A549 treated with AZD9567 at 1 μM for 4 hours (cell line): ENCODE data around the gene CNGA4. TPM values are rescaled to one million over a fixed set of nuclear protein-coding genes. Genes with fewer than 3 reads are reported as not detected.

Experiments
- total RNA-seq: library from RNA; stranded (reverse); fragments of 200-300 nt; extraction: Qiagen RNA extraction; gene quantifications from 5 replicates; pipeline ENCODE4 v1.2.3, GENCODE V29; 2022; ENCODE audit not compliant: insufficient read depth

CNGA4 gene, protein sequence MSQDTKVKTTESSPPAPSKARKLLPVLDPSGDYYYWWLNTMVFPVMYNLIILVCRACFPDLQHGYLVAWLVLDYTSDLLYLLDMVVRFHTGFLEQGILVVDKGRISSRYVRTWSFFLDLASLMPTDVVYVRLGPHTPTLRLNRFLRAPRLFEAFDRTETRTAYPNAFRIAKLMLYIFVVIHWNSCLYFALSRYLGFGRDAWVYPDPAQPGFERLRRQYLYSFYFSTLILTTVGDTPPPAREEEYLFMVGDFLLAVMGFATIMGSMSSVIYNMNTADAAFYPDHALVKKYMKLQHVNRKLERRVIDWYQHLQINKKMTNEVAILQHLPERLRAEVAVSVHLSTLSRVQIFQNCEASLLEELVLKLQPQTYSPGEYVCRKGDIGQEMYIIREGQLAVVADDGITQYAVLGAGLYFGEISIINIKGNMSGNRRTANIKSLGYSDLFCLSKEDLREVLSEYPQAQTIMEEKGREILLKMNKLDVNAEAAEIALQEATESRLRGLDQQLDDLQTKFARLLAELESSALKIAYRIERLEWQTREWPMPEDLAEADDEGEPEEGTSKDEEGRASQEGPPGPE
- total RNA-seq, result 0.03 to 0.09 TPM (median 0.08 TPM) in 4 of 5 replicates, not detected in the other

DNA sequence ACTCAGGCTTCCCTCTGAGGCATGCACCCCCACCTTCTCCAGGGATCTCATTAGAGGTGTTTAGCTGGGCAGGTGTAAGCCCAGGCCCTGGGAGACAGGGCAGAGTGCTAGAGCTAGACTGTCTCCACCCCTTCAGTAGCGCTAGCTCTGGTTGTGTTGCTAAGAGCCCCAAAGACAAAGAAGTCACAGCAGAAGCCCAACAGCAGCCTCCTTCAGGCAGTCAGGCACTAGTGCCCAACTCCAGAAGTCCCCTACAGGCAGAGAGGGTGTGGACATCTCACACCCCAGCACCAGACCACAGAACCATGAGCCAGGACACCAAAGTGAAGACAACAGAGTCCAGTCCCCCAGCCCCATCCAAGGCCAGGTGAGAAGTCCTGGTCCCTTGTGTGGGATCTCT, at the start of gene CNGA4:
TSS of gene CNGA4 (plus strand) at position 188 of the 400 bp plus-strand sequence. CDS start at position 306, 118 bp downstream.

DNA sequence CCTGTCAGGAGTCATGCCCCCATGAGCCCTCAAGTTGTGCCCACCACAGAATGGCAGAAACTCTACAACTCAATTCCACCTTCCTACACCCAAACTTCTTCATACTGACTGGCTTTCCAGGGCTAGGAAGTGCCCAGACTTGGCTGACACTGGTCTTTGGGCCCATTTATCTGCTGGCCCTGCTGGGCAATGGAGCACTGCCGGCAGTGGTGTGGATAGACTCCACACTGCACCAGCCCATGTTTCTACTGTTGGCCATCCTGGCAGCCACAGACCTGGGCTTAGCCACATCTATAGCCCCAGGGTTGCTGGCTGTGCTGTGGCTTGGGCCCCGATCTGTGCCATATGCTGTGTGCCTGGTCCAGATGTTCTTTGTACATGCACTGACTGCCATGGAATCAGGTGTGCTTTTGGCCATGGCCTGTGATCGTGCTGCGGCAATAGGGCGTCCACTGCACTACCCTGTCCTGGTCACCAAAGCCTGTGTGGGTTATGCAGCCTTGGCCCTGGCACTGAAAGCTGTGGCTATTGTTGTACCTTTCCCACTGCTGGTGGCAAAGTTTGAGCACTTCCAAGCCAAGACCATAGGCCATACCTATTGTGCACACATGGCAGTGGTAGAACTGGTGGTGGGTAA, 39.6 kb upstream of the CNGA4 start, which contains the start of gene OR52W1:
TSS of gene OR52W1 (plus strand) at position 51 of the 637 bp plus-strand sequence. CDS start at position 51, 0 bp downstream.

DNA sequence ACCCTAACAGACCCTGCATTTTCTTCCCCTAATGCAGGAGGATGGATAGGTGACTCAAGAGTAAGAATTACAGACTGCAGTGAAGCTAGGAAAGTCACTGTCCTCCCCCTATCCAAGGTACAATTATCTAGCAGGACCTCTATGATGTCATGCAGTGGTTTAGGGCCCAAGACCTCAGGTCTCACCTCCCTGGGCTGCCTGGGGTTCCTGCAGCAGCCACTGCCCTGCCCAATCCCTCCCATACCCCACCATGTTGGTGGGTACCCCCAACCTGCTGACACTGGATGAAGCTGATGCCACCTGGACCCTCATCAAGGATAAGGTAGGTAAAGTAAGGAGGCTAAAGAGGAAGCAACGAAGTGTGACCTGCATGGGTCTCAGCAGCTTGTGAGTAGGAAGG, 33.5 kb upstream of the CNGA4 start, which contains the start of gene C11orf42:
TSS of gene C11orf42 (plus strand) at position 192 of the 400 bp plus-strand sequence. CDS start at position 251, 59 bp downstream.

DNA sequence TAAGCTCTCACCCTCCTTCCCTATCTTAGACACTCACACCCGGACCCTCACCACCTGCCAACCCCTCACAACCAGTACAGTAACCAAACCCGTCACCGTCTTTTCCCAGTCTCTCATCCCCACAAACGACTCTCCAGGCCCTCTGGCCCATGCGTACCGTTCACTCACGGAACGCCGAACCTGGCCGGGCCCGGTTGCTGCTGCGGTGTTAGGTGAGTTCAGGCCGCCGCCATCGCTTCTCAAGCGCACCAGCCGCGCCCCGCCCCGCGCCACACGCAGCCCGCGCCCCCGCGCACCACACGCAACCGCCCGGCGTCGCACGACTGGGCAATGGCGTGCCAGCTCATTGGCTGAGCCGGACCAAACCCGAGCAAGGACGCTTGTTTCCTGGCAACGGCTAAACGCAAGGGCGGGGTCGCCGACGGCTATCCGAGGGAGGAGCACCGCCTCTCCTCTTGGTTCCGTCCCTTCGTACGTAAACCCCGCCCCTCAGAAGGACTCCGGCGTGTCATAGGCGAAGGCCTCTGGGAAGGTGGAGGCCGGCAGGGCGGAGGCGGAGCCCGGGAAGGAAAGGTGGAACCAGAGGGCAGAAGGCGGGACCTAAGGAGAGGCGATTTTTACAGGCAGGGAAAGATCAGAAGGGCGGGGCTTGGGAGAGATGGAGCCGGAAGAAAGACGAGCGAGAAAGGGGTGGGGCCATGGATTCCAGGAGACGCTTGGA, 4.3 kb upstream of the CNGA4 start, which contains the start of gene FHIP1B:
TSS of gene FHIP1B (minus strand) at position 250 of the 721 bp plus-strand sequence. CDS start 10,120 bp downstream, outside the sequence.

Other genes starting within 250 kb of the CNGA4 start
- gene OR56A4, start 232.1 kb upstream of the CNGA4 start, total RNA-seq, result not detected in 5 replicates
- not detected in 5 replicates for gene OR56A1, start 208.3 kb upstream of the CNGA4 start, total RNA-seq
- gene OR56B4, start 131.4 kb upstream of the CNGA4 start, total RNA-seq, result not detected in 5 replicates
- not detected in 5 replicates for gene OR52B2, start 68.8 kb upstream of the CNGA4 start, total RNA-seq
- not detected in 5 replicates for gene OR52W1, start 39.9 kb upstream of the CNGA4 start, total RNA-seq
- gene C11orf42, start 33.5 kb upstream of the CNGA4 start, total RNA-seq, result not detected in 5 replicates
- gene FHIP1B, start 4.5 kb upstream of the CNGA4 start, total RNA-seq, result 6.4 to 21.9 TPM (median 20.8 TPM) in 5 replicates
- not detected in 5 replicates for gene CCKBR, start 20.7 kb downstream of the CNGA4 start, total RNA-seq
- gene CAVIN3, start 81.4 kb downstream of the CNGA4 start, total RNA-seq, result 15.2 to 33.3 TPM (median 26.0 TPM) in 5 replicates
- 9.0 to 19.4 TPM (median 9.8 TPM) in 5 replicates for gene SMPD1, start 151.4 kb downstream of the CNGA4 start, total RNA-seq
- 12.0 to 19.5 TPM (median 18.1 TPM) in 5 replicates for gene APBB1, start 180.0 kb downstream of the CNGA4 start, total RNA-seq
- gene HPX, start 201.9 kb downstream of the CNGA4 start, total RNA-seq, result 0.57 to 1.7 TPM (median 0.93 TPM) in 5 replicates
- gene TRIM3, start 234.9 kb downstream of the CNGA4 start, total RNA-seq, result 14.1 to 21.8 TPM (median 20.4 TPM) in 5 replicates
- 46.9 to 58.2 TPM (median 57.0 TPM) in 5 replicates for gene ARFIP2, start 242.2 kb downstream of the CNGA4 start, total RNA-seq
- 14.4 to 38.1 TPM (median 33.6 TPM) in 5 replicates for gene TIMM10B, start 242.4 kb downstream of the CNGA4 start, total RNA-seq